ENCODE measurements around the gene MED8. TPM values are rescaled to one million over a fixed set of nuclear protein-coding genes. Genes with fewer than 3 reads are reported as not detected.

Gene MED8
- total and polyA plus RNA-seq, 10 of the 15 experiments (the other 5 are each of a cell fraction or from before 2014, with no cell fraction given), result 20.2 to 61.7 (median 39.5) TPM

DNA sequence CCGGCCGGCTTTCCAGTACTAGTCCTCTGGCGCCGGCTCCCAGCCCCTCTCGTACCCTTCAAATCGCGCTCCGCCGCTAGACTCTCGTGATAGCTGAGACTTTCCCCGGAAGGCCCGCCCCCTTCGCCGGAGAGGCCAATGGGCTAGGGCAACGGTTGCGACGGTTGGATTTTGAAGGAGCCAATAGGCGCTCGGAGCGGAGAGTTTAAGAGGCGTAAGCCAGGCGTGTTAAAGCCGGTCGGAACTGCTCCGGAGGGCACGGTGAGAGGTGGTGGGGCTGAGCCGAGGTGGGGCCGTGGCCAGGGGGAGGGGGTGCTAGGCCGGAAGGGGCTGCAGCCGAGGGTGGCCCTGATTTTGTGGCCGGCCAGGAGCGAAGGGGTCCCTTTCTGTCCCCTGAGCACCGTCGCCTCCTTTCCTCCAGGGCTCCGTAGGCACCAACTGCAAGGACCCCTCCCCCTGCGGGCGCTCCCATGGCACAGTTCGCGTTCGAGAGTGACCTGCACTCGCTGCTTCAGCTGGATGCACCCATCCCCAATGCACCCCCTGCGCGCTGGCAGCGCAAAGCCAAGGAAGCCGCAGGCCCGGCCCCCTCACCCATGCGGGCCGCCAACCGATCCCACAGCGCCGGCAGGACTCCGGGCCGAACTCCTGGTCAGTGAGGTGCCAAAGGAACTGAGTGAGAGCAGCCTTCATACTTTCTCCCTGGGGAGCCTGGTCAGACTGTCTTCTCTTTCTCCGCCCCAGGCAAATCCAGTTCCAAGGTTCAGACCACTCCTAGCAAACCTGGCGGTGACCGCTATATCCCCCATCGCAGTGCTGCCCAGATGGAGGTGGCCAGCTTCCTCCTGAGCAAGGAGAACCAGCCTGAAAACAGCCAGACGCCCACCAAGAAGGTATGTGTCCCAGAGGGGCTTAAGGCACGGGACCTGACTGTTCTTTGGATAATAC lies 30.6 kb downstream of the MED8 start, which contains the start of gene CDC20 (continued):
- peak; percentile 47; the same call in 1 of the 2 replicates for TF ChIP-seq PKNOX1 (IDR thresholded peaks at IDR 0.05)
- peak; percentile 71 for TF ChIP-seq NFYA (IDR thresholded peaks at IDR 0.05; ENCODE audit: borderline replicate concordance, low read depth, low read length)
- peak; percentile 43; the same call in 1 of the 2 replicates for TF ChIP-seq RELB (IDR thresholded peaks at IDR 0.05; ENCODE audit: low read depth)
- 0 out of 2 replicates have a peak, but pooled peaks have one; percentile 21 for TF ChIP-seq LARP7 (IDR thresholded peaks at IDR 0.05)
- peak; percentile 98 for TF ChIP-seq E2F4 (IDR thresholded peaks at IDR 0.05; ENCODE audit: low read depth, low read length)
- peak; percentile 96; the same call in 1 of the 2 replicates for TF ChIP-seq RCOR1 (conservative IDR thresholded peaks at IDR 0.05; ENCODE audit: low read depth, low read length)
